KMS-11 (cell line): Measurements from ENCODE around the gene GTF2H1.

ENCODE experiments used
- H2AFZ ChIP-seq: fragments of 200-600 bp; sonication (generic); 2 replicates; pipeline ENCODE4 v1.6.1; 2016; ENCODE audit warnings: antibody characterized with exemption, mixed run types, low read depth
- H3K27ac ChIP-seq: fragments of 200-600 bp; sonication (generic); 2 replicates; pipeline ENCODE4 v1.6.1; 2016; ENCODE audit warnings: mild to moderate bottlenecking, mixed run types
- H3K27me3 ChIP-seq: fragments of 200-600 bp; sonication (generic); 2 replicates; pipeline ENCODE4 v1.6.1; 2017; ENCODE audit warnings: mild to moderate bottlenecking, low read depth, mixed run types, moderate library complexity; ENCODE audit not compliant: insufficient read depth
- H3K36me3 ChIP-seq: fragments of 200-600 bp; sonication (generic); 2 replicates; pipeline ENCODE4 v1.6.1; 2017; ENCODE audit warnings: mild to moderate bottlenecking, mixed run types; ENCODE audit not compliant: insufficient read depth
- H3K4me1 ChIP-seq: fragments of 200-600 bp; sonication (generic); 2 replicates; pipeline ENCODE4 v1.6.1; 2016; ENCODE audit warnings: mild to moderate bottlenecking, low read depth, mixed run types; ENCODE audit not compliant: poor library complexity, severe bottlenecking
- H3K4me2 ChIP-seq: fragments of 200-600 bp; sonication (generic); 2 replicates; pipeline ENCODE4 v1.7.0; 2016; ENCODE audit warnings: mild to moderate bottlenecking, mixed run types
- H3K4me3 ChIP-seq: fragments of 200-600 bp; sonication (generic); IDR thresholded peaks from 2 replicates; pipeline ENCODE4 v1.6.1; 2017; ENCODE audit warnings: low read depth, low read length, mixed read lengths; ENCODE audit not compliant: insufficient read depth
- H3K79me2 ChIP-seq: fragments of 200-600 bp; sonication (generic); 2 replicates; pipeline ENCODE4 v1.6.1; 2016; ENCODE audit warnings: low read depth, mixed run types; ENCODE audit not compliant: insufficient read depth
- H3K9ac ChIP-seq: fragments of 200-600 bp; sonication (generic); 2 replicates; pipeline ENCODE4 v1.6.1; 2016; ENCODE audit warnings: mild to moderate bottlenecking, mixed run types
- H4K20me1 ChIP-seq: fragments of 200-600 bp; sonication (generic); 2 replicates; pipeline ENCODE4 v1.6.1; 2016; ENCODE audit warnings: mild to moderate bottlenecking, mixed run types; ENCODE audit not compliant: insufficient read depth
- TF ChIP-seq, protein P1 (sequence below): fragments of 200-600 bp; sonication (generic); conservative IDR thresholded peaks from 2 replicates; pipeline ENCODE4 v1.6.1; 2017; ENCODE audit warnings: low read depth, mild to moderate bottlenecking, antibody characterized with exemption, low read length, moderate library complexity, mixed read lengths

GTF2H1 gene

DNA sequence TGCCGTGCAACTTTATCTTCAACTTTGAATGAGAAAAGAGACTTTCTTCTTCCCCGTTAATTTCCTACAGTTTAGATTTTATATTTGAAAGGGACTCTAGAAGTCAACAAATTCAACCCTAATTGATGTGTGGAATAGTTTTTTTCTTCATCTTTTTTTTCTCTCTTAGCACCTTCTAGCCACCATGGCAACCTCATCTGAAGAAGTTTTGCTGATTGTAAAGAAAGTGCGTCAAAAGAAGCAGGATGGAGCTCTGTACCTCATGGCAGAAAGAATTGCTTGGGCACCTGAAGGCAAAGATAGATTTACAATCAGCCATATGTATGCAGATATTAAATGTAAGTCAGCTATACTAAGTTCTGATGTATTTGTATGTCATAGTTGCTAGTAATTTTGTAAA, 10.5 kb downstream of the GTF2H1 start:
- no peaks in the 10 kb centered on the region for H3K27me3 ChIP-seq
- H3K9ac ChIP-seq = no peak overlapping the region; the same call in 1 of the 2 replicates
- no peak overlapping the region for H3K4me3 ChIP-seq
- H3K4me1 ChIP-seq = peaks cover 78% of the 10 kb centered on the region
- peak overlapping the region; percentile 69 for H3K27ac ChIP-seq
- H3K36me3 ChIP-seq = no peaks in the 10 kb centered on the region; the same call in 1 of the 2 replicates
- peaks cover 40% of the 10 kb centered on the region; the same call in 1 of the 2 replicates for H3K79me2 ChIP-seq
- H4K20me1 ChIP-seq = no peaks in the 10 kb centered on the region
- H3K4me2 ChIP-seq = peak overlapping the region; percentile 71
- TF ChIP-seq, protein P1, sequence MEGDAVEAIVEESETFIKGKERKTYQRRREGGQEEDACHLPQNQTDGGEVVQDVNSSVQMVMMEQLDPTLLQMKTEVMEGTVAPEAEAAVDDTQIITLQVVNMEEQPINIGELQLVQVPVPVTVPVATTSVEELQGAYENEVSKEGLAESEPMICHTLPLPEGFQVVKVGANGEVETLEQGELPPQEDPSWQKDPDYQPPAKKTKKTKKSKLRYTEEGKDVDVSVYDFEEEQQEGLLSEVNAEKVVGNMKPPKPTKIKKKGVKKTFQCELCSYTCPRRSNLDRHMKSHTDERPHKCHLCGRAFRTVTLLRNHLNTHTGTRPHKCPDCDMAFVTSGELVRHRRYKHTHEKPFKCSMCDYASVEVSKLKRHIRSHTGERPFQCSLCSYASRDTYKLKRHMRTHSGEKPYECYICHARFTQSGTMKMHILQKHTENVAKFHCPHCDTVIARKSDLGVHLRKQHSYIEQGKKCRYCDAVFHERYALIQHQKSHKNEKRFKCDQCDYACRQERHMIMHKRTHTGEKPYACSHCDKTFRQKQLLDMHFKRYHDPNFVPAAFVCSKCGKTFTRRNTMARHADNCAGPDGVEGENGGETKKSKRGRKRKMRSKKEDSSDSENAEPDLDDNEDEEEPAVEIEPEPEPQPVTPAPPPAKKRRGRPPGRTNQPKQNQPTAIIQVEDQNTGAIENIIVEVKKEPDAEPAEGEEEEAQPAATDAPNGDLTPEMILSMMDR = no peak
- H2AFZ ChIP-seq = no peak overlapping the region

DNA sequence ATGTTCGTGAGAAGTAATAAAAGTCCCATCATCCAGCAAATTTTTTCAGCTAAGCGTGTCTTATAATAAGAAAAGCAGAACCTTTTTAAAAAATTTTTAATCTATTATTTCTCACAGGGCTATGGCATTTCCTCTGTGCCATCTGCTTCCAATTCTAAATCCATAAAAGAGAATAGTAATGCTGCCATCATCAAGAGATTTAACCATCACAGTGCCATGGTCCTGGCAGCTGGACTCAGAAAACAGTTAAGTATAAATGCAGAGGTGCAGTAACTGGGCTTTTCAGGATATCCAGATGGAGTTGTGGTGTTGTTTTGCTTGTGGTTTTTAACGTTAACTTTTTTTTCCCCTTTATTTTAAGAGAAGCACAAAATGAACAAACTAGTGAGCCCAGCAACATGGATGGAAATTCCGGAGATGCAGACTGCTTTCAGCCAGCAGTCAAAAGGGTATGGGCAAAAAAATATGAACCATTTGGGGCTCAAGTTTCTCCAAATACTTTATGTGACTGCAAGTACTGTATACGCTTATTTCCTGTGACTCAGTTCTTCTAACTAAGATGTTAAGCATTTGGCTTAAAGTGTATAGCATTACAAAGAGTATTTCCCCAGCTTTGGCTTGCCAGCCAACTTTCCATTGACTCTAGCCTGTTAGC, 25.2 kb downstream of the GTF2H1 start:
- H4K20me1 ChIP-seq = no peaks in the 10 kb centered on the region
- no peaks in the 10 kb centered on the region for H3K4me1 ChIP-seq
- H3K27me3 ChIP-seq = no peaks in the 10 kb centered on the region
- H2AFZ ChIP-seq = no peak overlapping the region
- H3K4me3 ChIP-seq = no peak overlapping the region
- H3K79me2 ChIP-seq = no peaks in the 10 kb centered on the region
- peaks cover 3% of the 10 kb centered on the region; the same call in 1 of the 2 replicates for H3K36me3 ChIP-seq
- no peak overlapping the region for H3K9ac ChIP-seq
- H3K4me2 ChIP-seq = no peak overlapping the region
- H3K27ac ChIP-seq = no peak overlapping the region
- TF ChIP-seq, protein P1 = no peak

DNA sequence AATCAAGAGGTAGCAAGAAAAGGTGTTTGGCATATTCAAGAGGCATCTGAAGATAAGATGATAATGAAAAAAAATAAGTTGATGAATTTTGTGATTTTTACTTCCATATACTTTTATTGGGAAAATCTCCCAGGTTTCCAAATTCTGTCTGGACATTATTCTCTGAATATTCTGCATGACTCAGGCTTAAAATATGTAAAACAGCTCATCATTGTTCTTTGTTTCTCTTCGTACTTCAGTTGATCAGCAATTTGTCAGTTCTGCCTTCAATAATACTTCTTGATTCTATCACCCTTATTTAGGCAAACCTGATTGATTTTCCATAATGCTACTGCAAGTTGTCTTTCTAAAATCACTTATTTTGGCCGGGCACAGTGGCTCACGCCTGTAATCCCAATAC, 30.2 kb downstream of the GTF2H1 start:
- TF ChIP-seq, protein P1 = no peak
- Histone ChIP-seq H3K27ac (no peak overlapping the region), H3K36me3 (peaks cover 3% of the 10 kb centered on the region; the same call in 1 of the 2 replicates), H3K79me2 (no peaks in the 10 kb centered on the region), H4K20me1 (no peaks in the 10 kb centered on the region), H3K4me1 (no peaks in the 10 kb centered on the region), H3K4me2 (no peak overlapping the region), H3K27me3 (no peaks in the 10 kb centered on the region), H3K4me3 (no peak overlapping the region), H2AFZ (no peak overlapping the region), H3K9ac (no peak overlapping the region)

DNA sequence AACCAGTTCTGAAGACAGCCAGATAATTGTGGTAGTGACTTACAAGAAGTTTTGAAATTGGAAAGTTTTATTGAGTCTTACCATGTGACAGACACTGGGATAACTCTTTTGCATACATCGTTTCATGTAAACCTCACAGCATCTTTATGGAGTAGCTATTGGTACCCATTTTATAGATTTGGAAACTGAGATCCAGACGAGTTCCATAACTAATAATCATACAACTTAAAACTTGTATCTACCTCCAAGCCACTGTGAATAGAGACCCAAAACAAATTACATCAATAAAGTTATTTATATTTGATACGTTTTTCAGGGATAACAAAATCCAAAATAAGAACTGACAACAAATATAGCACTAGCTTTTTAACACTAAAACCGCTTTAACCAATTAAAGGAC, 36.3 kb downstream of the GTF2H1 start:
- H2AFZ ChIP-seq = no peak overlapping the region
- no peaks in the 10 kb centered on the region for H3K79me2 ChIP-seq
- H3K4me3 ChIP-seq = no peak overlapping the region
- H4K20me1 ChIP-seq = no peaks in the 10 kb centered on the region
- no peak overlapping the region for H3K9ac ChIP-seq
- no peak overlapping the region for H3K4me2 ChIP-seq
- no peak overlapping the region for H3K27ac ChIP-seq
- TF ChIP-seq, protein P1 = no peak
- no peaks in the 10 kb centered on the region for H3K27me3 ChIP-seq
- H3K36me3 ChIP-seq = no peaks in the 10 kb centered on the region; the same call in 1 of the 2 replicates
- no peaks in the 10 kb centered on the region for H3K4me1 ChIP-seq
